NCI-H774 (cell line): ENCODE measurements around the gene ZKSCAN5.

Experiments used
- DNase-seq: peaks from one replicate; lab custom pipeline; 2025; lab: John Stamatoyannopoulos, UW

Gene ZKSCAN5

DNA sequence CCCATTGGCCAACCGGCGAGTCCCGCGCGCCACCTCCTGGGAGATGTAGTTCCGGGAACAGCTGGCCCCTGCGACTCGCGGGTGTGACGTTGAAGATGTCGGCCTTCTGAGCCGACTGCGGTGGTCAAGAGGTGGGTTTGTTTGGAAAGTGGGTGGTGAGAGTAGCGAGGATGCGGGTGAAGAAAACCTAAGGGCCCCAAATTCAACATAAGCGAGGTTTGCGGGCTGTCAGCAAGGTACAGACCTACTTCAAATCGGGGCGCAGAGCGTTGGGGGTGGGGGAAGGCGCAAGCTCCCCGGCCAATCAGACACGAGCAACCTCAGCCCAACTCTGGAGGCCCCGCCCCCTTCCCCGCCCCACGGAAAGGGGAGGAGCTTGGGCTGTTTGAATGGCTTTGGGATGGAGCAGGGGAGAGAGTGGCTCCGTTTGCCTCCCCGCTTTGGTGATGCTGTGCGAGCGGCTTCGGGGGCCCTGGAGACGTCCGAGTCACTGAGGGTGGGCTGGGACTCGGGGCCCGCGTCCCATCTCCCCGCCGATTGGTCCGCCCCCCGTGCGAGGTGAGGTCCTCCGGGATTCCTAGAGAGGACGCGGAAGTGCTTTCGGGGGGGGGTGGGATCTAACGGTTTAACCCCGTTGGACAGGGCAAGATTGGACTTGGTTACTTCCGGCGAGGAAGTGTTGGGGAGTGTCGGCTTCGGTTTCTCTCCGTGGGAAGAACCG lies at the start of gene ZKSCAN5:
Gene ZKSCAN5 (plus strand): TSS at position 60 of the 721 bp plus-strand sequence. CDS start 1,383 bp downstream, outside the sequence.
- DNase-seq: peak; percentile 95

GRCh38 chr7:99455874-99456273 lies 48.6 kb upstream of the ZKSCAN5 start:
- DNase-seq: no peak

DNA sequence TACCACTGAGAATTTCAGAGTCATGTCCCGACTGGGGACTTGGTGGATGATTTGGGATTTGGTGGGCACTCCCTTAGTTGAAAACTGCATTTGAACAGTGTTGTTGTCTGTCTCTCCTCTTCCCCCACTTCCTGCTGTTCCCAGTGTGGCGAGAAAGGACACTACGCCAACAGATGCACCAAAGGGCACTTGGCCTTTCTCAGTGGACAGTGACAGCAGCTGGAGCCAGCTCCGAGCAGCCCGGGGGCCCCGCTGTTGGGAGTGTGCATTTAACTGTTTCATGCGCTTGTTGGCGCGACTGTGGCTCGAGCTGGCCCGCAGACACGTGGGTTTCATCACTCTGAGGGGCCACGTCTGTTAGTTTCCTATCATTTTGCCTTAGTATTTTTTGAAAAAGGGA lies 48.2 kb upstream of the ZKSCAN5 start:
- DNase-seq: no peak

DNA sequence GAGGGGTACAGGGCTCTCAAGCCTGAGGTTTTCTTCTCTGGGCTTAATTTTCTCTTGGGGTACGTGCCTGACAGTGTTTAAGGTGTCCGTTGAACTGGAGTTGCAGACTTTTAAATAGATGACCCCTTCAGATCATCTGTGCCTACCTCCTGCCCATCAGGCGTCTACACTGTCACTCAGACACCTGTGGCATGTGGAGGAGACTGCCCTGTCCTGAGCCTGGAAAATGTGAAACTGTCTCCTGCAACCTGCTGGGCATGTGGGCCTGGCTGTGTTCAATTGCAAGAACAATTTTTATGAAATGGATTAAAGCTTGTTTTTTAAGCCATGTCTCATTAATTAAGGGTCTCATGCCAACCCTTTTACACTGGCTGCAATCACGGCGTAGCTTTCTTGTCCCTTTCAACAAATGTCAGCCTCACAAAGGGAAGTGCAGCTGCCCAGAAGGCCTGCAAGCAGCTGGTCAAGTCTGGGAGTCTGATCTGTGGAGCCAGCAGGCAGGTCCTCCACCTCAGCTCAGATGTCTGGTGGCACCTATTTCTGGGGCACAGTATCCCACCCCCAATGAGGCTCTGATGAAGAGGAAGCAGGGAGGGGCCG lies 47.3 kb upstream of the ZKSCAN5 start:
- no peak for DNase-seq

DNA sequence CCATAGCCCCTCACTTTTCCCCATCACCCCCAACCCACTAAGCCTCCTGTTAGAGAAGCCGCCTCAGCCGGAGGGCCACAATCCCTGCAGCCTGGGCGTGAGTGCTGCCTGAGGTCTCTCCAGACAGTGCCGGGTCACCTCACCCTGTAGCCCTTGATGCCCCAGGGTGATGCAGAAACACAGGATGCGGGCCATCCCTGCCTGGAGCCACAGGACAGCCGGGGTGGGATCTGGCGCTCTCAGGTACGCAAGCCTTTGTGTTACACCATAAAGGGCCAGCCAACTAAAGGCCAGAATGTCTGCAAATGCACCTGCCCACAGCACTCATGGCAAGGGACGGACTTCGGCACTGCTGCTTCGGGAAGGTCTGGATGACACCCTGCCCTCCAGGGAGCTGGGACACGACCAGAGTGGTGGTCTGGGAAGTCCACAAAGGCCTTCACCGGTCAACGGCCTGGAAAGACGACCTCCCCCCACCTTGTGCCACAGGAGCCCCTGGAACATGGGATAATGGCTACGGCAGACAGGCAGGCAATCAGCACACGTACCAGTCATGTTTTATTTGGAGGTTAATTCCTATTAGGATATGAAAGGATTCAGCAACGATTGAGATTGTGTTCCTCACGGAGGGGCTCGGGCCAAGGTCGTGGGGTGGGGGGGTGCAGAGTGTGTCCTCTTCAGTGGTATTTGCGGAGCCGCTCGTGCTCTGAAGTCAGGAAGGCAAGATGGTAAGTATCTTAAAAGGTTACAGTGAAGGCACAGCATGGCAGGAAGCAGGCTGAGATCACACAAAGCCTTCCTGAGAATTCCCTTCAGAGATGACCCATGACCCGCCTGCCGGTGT lies 46.6 kb upstream of the ZKSCAN5 start:
- DNase-seq: no peak

- DNase-seq: no peak
Observed at GRCh38 chr7:99459087-99459486, 45.4 kb upstream of the ZKSCAN5 start.

DNA sequence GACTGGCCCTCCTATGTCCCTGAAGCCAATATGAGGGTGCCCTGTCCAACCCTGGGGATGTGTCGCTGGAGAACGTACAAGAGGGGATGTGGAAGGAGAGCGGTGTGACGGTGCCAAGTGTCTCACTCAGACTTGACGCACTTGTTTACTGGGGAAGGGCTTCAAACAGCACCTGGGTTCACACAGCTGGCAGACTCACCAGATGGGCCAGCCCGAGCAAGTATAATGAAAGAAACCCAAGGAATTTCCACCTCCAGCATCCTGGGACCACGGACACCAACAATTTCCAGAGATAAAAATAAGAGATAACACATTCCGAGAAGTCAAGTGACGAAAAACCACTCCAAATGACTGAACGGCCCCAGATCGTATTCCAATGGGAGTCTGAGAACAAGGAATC lies 43.8 kb upstream of the ZKSCAN5 start:
- no peak for DNase-seq

DNA sequence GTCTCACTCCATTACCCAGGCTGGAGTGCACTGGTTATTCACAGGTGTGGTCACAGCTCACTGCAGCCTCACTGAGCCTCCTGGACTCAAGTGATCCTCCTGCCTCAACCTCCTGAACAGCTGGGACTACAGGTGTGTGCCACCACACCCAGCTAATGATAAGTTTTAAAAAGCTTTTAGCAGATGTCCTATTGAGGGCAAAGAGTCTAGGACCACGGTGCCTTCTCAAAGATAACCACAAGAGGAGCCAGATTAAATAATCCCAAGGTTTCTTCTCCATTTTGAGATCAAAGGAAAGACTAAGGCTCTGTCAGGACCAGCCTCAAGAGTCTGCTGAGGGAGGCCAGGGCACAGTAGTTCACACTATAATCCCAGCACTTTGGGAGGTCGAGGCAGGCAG lies 43.2 kb upstream of the ZKSCAN5 start:
- no peak for DNase-seq

- DNase-seq: no peak
Observed at GRCh38 chr7:99465421-99465768, 39.1 kb upstream of the ZKSCAN5 start.

- no peak for DNase-seq
Observed at GRCh38 chr7:99468336-99468918, 36.0 kb upstream of the ZKSCAN5 start.

DNA sequence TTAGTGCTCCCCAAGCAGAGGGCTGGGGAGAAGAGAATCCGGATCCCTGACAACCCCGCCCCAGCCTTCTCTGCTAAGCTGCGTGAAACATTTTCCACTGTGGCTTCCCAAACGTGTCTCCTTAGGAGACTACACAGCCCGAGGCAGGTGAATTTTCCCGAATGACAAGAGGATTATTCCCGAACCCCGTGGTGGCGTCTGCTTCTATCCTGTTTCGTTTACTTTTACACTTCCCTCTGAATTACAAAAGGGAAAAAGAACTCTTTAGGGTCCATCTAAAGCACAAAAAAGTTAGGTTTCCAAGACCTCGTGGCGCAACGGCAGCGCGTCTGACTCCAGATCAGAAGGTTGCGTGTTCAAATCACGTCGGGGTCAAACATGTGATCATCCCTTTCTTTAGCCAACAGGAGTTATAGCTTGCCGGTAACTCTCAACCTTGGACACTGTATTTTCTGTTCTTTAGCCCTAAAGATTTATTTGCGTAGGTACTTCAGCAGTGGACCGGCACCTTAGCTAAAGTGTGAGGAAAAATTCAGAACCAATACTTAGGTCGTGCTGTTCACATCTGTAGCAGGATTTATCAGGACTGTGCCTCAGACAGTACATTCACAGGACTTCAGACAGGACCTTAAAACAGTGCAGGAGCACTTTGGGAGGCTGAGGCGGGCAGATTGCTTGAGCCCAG lies 34.9 kb upstream of the ZKSCAN5 start:
- no peak for DNase-seq

DNA sequence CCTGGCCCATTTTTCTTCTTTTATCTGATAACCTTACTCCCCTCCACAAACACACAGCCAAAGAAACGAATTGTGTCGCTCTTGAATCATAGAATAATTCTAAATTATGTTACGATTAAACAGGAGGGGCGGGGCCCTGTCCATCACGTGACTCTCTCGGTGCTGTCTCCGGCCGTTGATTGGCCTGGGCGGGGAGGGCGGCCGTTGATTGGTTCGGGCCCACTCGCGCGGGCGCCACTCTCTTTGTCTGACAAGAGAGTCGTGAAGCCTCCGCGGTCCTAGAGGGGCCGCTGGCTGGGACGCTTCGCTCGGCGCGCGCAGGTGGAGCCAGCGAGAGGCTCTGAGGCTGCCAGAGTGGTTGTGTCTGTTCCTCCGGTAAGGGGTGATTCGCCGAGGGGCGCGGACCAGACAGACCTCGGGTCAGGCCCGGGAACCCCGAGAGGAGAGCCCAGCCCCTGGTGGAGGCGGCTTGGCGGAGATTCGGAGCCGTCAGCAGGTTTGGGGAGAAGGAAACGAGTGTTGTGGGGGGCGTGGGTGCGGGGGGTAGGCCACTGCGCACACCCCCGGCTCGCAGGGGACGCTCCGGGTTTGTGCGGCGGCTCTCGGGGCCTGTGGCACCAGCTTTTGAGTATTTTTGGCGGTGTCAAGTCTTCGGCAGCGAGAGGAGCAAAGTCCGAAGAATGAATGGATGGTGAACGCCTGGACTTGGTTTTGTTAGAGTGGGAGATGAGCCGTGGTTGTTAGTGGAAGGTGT lies 31.7 kb upstream of the ZKSCAN5 start, which contains the start of gene ZNF789:
Gene ZNF789 (plus strand): TSS at position 330 of the 754 bp plus-strand sequence. CDS start 3,567 bp downstream, outside the sequence.
- DNase-seq: peak; percentile 96

DNA sequence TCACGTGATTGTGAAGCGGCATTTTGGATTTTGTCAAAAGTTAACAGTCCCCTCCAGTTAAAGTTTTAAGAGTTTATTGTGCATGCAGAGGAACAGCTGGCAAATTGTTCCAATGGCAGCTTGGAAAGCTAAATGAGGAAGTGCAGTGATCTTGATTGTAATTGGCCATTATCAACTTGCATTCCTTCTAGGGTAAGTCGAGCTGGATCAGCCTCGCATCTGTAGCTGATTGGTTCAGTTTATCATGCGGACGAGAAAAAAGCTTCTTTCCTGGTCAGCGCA lies 31.2 kb upstream of the ZKSCAN5 start:
- peak; percentile 33 for DNase-seq

DNA sequence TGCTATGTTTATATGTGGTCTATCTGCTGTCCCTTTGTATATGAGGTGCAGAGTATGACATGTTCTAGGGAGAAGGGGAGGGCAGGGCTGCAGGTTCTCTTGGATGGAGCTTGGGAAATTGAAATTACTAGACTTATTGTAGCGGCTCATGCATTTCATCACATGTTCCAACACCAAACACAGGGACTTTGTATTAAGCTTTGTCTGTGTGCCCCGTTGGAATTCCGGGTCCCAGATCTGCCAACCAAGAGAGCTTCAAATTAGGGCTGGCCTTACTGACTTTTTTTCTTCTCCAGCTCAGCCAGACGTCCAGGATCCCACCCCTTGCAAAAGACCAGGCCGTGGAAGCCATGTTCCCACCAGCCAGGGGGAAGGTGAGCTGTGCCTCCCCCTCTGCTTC lies 28.4 kb upstream of the ZKSCAN5 start:
- DNase-seq: no peak

GRCh38 chr7:99478464-99479440 lies 25.7 kb upstream of the ZKSCAN5 start:
- no peak for DNase-seq

GRCh38 chr7:99485094-99485493 lies 19.4 kb upstream of the ZKSCAN5 start:
- DNase-seq: no peak

DNA sequence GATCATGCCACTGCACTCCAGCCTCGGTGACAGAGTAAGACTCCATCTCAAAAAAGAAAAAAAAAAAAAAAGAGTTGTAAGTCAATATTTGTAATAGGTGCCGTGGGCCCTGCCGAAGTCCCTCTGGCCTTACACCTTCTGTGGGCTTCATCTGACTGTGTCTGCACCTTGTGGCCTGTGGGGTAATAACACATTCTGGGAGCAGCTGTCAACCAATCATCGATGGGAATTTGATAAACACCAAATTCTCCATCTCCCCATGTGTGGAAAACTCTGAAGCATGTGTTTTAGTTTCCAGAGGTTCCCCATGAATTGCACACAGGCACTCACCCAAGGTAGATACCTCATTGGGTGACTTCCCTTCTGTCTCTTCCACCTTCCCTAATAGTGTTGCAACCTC lies 15.2 kb upstream of the ZKSCAN5 start:
- no peak for DNase-seq

DNA sequence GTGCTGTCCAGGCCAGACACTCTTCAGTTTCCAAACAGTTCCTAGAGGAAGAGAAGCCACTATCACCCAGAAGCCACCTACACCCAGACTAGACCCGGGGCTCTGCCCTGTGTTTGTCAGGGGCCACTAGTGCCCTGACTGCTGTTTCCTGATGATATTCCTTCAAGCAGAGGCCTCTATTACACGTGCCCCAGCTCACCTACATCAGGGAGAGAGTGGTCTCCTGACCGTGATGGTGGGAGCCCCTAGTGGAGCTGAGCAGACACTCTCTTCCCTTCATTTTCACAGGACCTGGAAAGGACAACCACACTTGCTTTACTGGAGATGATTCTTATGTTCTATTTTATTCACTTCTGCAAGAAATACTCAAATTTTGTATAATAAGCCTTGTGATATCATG lies 13.6 kb upstream of the ZKSCAN5 start:
- DNase-seq: no peak

DNA sequence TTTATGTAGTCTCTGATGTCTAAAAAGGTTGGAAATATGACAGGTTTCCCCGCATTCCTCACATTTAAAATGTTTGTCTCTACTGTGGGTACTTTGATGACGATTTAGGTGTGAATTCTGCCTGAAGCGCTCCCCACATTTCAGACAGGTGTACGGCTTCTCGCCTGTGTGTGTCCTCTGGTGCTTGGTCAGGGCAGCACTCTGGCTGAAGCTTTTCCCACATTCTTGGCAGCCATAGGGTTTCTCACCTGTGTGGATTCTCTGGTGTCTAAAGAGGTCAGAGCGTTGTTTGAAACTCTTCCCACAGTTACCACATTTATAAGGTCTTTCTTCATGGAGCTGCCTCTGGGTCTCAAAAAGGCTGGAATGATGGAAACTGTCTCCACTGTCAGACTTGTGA lies 10.6 kb upstream of the ZKSCAN5 start:
- DNase-seq: no peak
